Right lobe of liver (tissue), 4 donors: Measurements from ENCODE around the gene PTGFRN.

Experiments
- CTCF ChIP-seq, 4 donors: fragments of 200-600 bp in 3 of 4; fragments of 450-650 bp in 1 of 4; IDR thresholded peaks; one replicate each; pipeline versions ENCODE4 v1.5.1 to v1.8.0; 2016 to 2022; ENCODE audit warnings: antibody characterized with exemption in 4 of 4, mild to moderate bottlenecking in 2 of 4
- POLR2A ChIP-seq: fragments of 450-650 bp; IDR thresholded peaks from one replicate; pipeline ENCODE4 v1.6.1; 2017; ENCODE audit warnings: antibody characterized with exemption, mild to moderate bottlenecking
- donor health status: DM: no; HTN: no; CAD: no.
- donor health status: DM: no; HTN: no; CAD: no.
- donor health status: DM: no; HTN: yes; CAD: no.

GRCh38 chr1:116881879-116882520 is 27.7 kb upstream of the PTGFRN start:
- TF ChIP-seq POLR2A (no peak), CTCF (IDR thresholded peaks at IDR 0.05) (peak in 2 of 4 donors; percentile 6 to 19)
